K562 (cell line): ENCODE measurements around the gene CCR6.

Experiments used
- CTCF ChIP-seq, 3 experiments: IDR thresholded peaks in 2 of 3; conservative IDR thresholded peaks in 1 of 3; 2 replicates each; pipeline ENCODE4 v1.5.1; 2011 to 2012; ENCODE audit warnings: low read length in 3 of 3, mild to moderate bottlenecking in 3 of 3, control low read depth in 2 of 3, improper control_type of control experiment in 1 of 3, inconsistent platforms in 1 of 3, low read depth in 1 of 3, mixed read lengths in 1 of 3, moderate library complexity in 1 of 3; ENCODE audit not compliant: insufficient read depth in 2 of 3
- FOXA3 ChIP-seq, 2 experiments: fragments of 450-650 bp in 1 of 2; sonication (generic) in 1 of 2; formaldehyde crosslinking; IDR thresholded peaks in 1 of 2; conservative IDR thresholded peaks in 1 of 2; 2 replicates each; pipeline versions ENCODE4 v1.4.0 to v1.8.0; 2020 to 2022; ENCODE audit warnings: mild to moderate bottlenecking in 2 of 2, missing genetic modification reagents in 1 of 2
- GTF2F1 ChIP-seq: IDR thresholded peaks from 2 replicates; pipeline ENCODE4 v1.6.1; 2011; ENCODE audit warnings: low read depth, low read length, improper control_type of control experiment
- POLR2A ChIP-seq: fragments of 450-650 bp; conservative IDR thresholded peaks from 2 replicates; pipeline ENCODE4 v1.6.1; 2016
- POLR2AphosphoS5 ChIP-seq: IDR thresholded peaks from 2 replicates; pipeline ENCODE4 v1.6.1; 2011; ENCODE audit warnings: mild to moderate bottlenecking, low read depth, low read length, moderate library complexity; ENCODE audit not compliant: control insufficient read depth, insufficient read depth
- TF ChIP-seq, protein P1 (sequence below), 2 experiments: IDR thresholded peaks; 2 replicates each; pipeline ENCODE4 v1.6.1; 2012; ENCODE audit warnings: improper control_type of control experiment in 2 of 2, low read depth in 2 of 2, low read length in 2 of 2, borderline replicate concordance in 1 of 2

DNA sequence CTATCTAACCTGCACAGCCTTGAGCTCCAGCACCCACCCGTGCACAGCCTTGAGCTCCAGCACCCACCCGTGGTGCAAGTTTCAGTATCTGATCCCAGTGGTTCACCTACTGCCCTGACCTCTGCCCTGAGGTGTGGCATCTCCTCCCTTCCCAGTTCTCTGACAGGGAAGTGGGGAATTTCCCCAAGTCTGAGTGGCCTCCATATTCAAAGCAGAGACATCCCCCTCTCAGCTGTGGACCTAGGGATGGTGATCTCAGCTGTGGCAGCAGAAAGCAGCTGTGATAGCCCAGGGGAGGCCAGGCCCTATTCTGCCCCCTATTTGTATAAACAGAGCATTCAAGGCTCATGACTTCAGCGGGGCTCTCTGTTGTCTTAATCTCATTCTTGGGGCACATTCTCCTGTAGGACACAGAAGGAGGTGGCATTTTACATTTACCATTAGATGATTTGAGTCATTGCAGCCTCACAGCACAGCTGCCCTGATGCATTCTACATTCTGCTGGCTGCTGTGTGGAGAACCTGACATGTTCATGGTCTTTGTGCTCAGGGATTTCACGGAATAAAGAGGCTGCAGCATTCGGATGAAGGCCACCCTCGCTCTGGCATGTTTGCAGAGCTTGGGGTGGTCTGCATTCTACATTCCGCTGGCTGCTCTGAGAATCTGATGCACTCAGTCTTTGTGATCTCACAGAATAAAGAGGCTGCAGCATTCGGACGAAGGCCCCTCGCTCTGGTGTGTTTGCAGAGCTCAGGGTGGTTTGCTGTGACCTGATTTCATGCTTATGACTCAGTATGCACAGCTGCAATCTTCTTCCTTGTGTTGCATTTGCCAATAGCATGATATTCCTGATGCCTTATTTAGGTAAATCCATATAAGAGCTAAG is 17.9 kb downstream of the CCR6 start:
- TF ChIP-seq GTF2F1, result no peak
- no peak for TF ChIP-seq POLR2AphosphoS5
- TF ChIP-seq, protein P1, sequence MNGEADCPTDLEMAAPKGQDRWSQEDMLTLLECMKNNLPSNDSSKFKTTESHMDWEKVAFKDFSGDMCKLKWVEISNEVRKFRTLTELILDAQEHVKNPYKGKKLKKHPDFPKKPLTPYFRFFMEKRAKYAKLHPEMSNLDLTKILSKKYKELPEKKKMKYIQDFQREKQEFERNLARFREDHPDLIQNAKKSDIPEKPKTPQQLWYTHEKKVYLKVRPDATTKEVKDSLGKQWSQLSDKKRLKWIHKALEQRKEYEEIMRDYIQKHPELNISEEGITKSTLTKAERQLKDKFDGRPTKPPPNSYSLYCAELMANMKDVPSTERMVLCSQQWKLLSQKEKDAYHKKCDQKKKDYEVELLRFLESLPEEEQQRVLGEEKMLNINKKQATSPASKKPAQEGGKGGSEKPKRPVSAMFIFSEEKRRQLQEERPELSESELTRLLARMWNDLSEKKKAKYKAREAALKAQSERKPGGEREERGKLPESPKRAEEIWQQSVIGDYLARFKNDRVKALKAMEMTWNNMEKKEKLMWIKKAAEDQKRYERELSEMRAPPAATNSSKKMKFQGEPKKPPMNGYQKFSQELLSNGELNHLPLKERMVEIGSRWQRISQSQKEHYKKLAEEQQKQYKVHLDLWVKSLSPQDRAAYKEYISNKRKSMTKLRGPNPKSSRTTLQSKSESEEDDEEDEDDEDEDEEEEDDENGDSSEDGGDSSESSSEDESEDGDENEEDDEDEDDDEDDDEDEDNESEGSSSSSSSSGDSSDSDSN (IDR thresholded peaks at IDR 0.05; ENCODE audit: borderline replicate concordance in 1 of 2, low read depth in 2 of 2, low read length in 2 of 2), result no peak
- no peak for TF ChIP-seq CTCF (IDR thresholded peaks at IDR 0.05 in 2 of 3, conservative IDR thresholded peaks at IDR 0.05 in 1 of 3; ENCODE audit: insufficient read depth in 2 of 3, low read depth in 1 of 3, low read length in 3 of 3)
- TF ChIP-seq FOXA3 (CRISPR knock-in tag; conservative IDR thresholded peaks at IDR 0.05 in 1 of 2, IDR thresholded peaks at IDR 0.05 in 1 of 2), result no peak
- no peak for TF ChIP-seq POLR2A
